ENCODE measurements around the gene S100A11. TPM values are rescaled to one million over a fixed set of nuclear protein-coding genes. Genes with fewer than 3 reads are reported as not detected.

The S100A11 gene
- total and polyA plus RNA-seq, 9 of the 15 experiments (the other 6 are each of a cell fraction or from before 2014, with no cell fraction given) = 131 to 808 (median 235) TPM

- TF ChIP-seq REST (IDR thresholded peaks at IDR 0.05; ENCODE audit: borderline replicate concordance) (no peak; the same call in 1 of the 2 replicates), REST (CRISPR knock-in tag; IDR thresholded peaks at IDR 0.05; ENCODE audit: low read depth) (no peak), THAP12 (CRISPR knock-in tag; IDR thresholded peaks at IDR 0.05) (no peak), ZNF24 (IDR thresholded peaks at IDR 0.05) (no peak), YY1 (IDR thresholded peaks at IDR 0.05; ENCODE audit: borderline replicate concordance in 1 of 3, control insufficient read depth in 1 of 3, extremely low read depth in 1 of 3, insufficient read depth in 3 of 3, insufficient read length in 1 of 3, insufficient replicate concordance in 2 of 3, low read depth in 1 of 3, low read length in 2 of 3) (no peak), AFF4 (CRISPR knock-in tag; IDR thresholded peaks at IDR 0.05) (no peak), ATF7 (IDR thresholded peaks at IDR 0.05) (peak; percentile 46; the same call in 1 of the 2 replicates), GATAD2A (IDR thresholded peaks at IDR 0.05) (no peak), HDAC1 (IDR thresholded peaks at IDR 0.05) (peak in 1 of 2 experiments; percentile 69; a peak in 3 of 4 replicates), RBM25 (IDR thresholded peaks at IDR 0.05; ENCODE audit: low read depth, low read length, severe bottlenecking) (no peak), EWSR1 (IDR thresholded peaks at IDR 0.05; ENCODE audit: borderline replicate concordance, low read depth, partially characterized antibody) (no peak), HDAC6 (IDR thresholded peaks at IDR 0.05; ENCODE audit: low read depth, low read length) (no peak)
These were observed 1.9 kb downstream of the S100A11 start (continued) for GRCh38 chr1:152034654-152035538.
